HG03439 (cell line): Measurements from ENCODE around the gene GPC5.

Experiments used
- ATAC-seq: cut with Tn5 transposase; IDR thresholded peaks from one replicate; pipeline ENCODE4 v1.9.1; 2021; ENCODE audit warnings: mild to moderate bottlenecking, moderate library complexity; ENCODE audit not compliant: unreplicated experiment

Gene GPC5

GRCh38 chr13:91586609-91587008, 188.2 kb downstream of the GPC5 start:
- ATAC-seq: no peak

- no peak for ATAC-seq
These were observed 190.1 kb downstream of the GPC5 start for GRCh38 chr13:91588541-91588940.

GRCh38 chr13:91592056-91593014, 193.9 kb downstream of the GPC5 start:
- no peak for ATAC-seq

- no peak for ATAC-seq
These were observed 195.0 kb downstream of the GPC5 start for GRCh38 chr13:91593456-91593855.

GRCh38 chr13:91594061-91594460, 195.6 kb downstream of the GPC5 start:
- ATAC-seq: no peak

GRCh38 chr13:91595677-91596076, 197.3 kb downstream of the GPC5 start:
- ATAC-seq: no peak

- ATAC-seq: no peak
These were observed 198.4 kb downstream of the GPC5 start for GRCh38 chr13:91596842-91597241.

GRCh38 chr13:91598655-91599054, 200.2 kb downstream of the GPC5 start:
- no peak for ATAC-seq

GRCh38 chr13:91601273-91601672, 202.9 kb downstream of the GPC5 start:
- ATAC-seq: no peak

GRCh38 chr13:91601807-91602206, 203.4 kb downstream of the GPC5 start:
- ATAC-seq: no peak

GRCh38 chr13:91609353-91609752, 210.9 kb downstream of the GPC5 start:
- no peak for ATAC-seq

GRCh38 chr13:91618315-91618714, 219.9 kb downstream of the GPC5 start:
- ATAC-seq: no peak

- no peak for ATAC-seq
These were observed 222.3 kb downstream of the GPC5 start for GRCh38 chr13:91620670-91621141.

- ATAC-seq: no peak
These were observed 222.7 kb downstream of the GPC5 start for GRCh38 chr13:91621161-91621560.

GRCh38 chr13:91621963-91622362, 223.5 kb downstream of the GPC5 start:
- ATAC-seq: no peak

- ATAC-seq: no peak
These were observed 224.5 kb downstream of the GPC5 start for GRCh38 chr13:91622778-91623550.

GRCh38 chr13:91627952-91628739, 229.7 kb downstream of the GPC5 start:
- ATAC-seq: no peak

GRCh38 chr13:91630946-91631345, 232.5 kb downstream of the GPC5 start:
- no peak for ATAC-seq

- ATAC-seq: no peak
These were observed 233.7 kb downstream of the GPC5 start for GRCh38 chr13:91632086-91632485.

- no peak for ATAC-seq
These were observed 240.9 kb downstream of the GPC5 start for GRCh38 chr13:91639330-91639729.

GRCh38 chr13:91643394-91643793, 245.0 kb downstream of the GPC5 start:
- ATAC-seq: no peak
